HUES48 (cell line): ENCODE results near the gene MLLT10.

Experiments used
- H3K27ac ChIP-seq: one replicate; pipeline ENCODE4 v1.7.0; 2013; ENCODE audit warnings: low read depth, low read length, inconsistent platforms
- H3K27me3 ChIP-seq: 2 replicates; pipeline ENCODE4 v1.6.1; 2013; ENCODE audit warnings: mild to moderate bottlenecking, low read length; ENCODE audit not compliant: control insufficient read depth, insufficient read depth
- H3K36me3 ChIP-seq: 2 replicates; pipeline ENCODE4 v1.6.1; 2013; ENCODE audit warnings: low read length; ENCODE audit not compliant: control insufficient read depth, insufficient read depth
- H3K4me1 ChIP-seq: 2 replicates; pipeline ENCODE4 v1.6.1; 2013; ENCODE audit warnings: mild to moderate bottlenecking, low read length; ENCODE audit not compliant: control insufficient read depth, insufficient read depth
- H3K4me3 ChIP-seq: 2 replicates; pipeline ENCODE4 v1.5.1; 2013; ENCODE audit warnings: mild to moderate bottlenecking, low read depth, low read length
- H3K9ac ChIP-seq: 2 replicates; pipeline ENCODE4 v1.6.1; 2013; ENCODE audit warnings: mild to moderate bottlenecking, low read depth, low read length, moderate library complexity
- H3K9me3 ChIP-seq: 2 replicates; pipeline ENCODE4 v1.6.1; 2013; ENCODE audit warnings: low read length; ENCODE audit not compliant: control insufficient read depth, insufficient read depth

MLLT10 gene

GRCh38 chr10:21758696-21759095, 224.7 kb downstream of the MLLT10 start:
- Histone ChIP-seq H3K9me3 (no peaks in the 10 kb centered on the region), H3K27ac (peak overlapping the region; percentile 7), H3K36me3 (no peaks in the 10 kb centered on the region), H3K4me1 (peaks cover 32% of the 10 kb centered on the region), H3K27me3 (no peaks in the 10 kb centered on the region), H3K4me3 (no peak overlapping the region), H3K9ac (no peak overlapping the region)

- Histone ChIP-seq H3K9ac (no peak overlapping the region), H3K4me3 (no peak overlapping the region), H3K27ac (no peak overlapping the region), H3K9me3 (no peaks in the 10 kb centered on the region), H3K36me3 (no peaks in the 10 kb centered on the region), H3K4me1 (peaks cover 32% of the 10 kb centered on the region), H3K27me3 (no peaks in the 10 kb centered on the region)
Measured at GRCh38 chr10:21759232-21759631, 225.2 kb downstream of the MLLT10 start.

GRCh38 chr10:21760332-21760731, 226.3 kb downstream of the MLLT10 start:
- Histone ChIP-seq H3K4me1 (peaks cover 32% of the 10 kb centered on the region), H3K9ac (no peak overlapping the region), H3K27ac (no peak overlapping the region), H3K9me3 (no peaks in the 10 kb centered on the region), H3K4me3 (no peak overlapping the region), H3K27me3 (no peaks in the 10 kb centered on the region), H3K36me3 (no peaks in the 10 kb centered on the region)

- Histone ChIP-seq H3K27me3 (no peaks in the 10 kb centered on the region), H3K4me3 (no peak overlapping the region), H3K27ac (no peak overlapping the region)
Measured at GRCh38 chr10:21764466-21765189, 230.6 kb downstream of the MLLT10 start.

GRCh38 chr10:21769041-21769440, 235.0 kb downstream of the MLLT10 start:
- Histone ChIP-seq H3K9ac (no peak overlapping the region), H3K36me3 (no peaks in the 10 kb centered on the region), H3K27me3 (no peaks in the 10 kb centered on the region), H3K9me3 (no peaks in the 10 kb centered on the region), H3K4me1 (no peaks in the 10 kb centered on the region), H3K27ac (no peak overlapping the region), H3K4me3 (no peak overlapping the region)

More at GRCh38 chr10:21764466-21765189, 230.6 kb downstream of the MLLT10 start:
- Histone ChIP-seq H3K36me3 (no peaks in the 10 kb centered on the region), H3K9me3 (no peaks in the 10 kb centered on the region), H3K9ac (no peak overlapping the region), H3K4me1 (no peaks in the 10 kb centered on the region)

GRCh38 chr10:21771219-21771618, 237.2 kb downstream of the MLLT10 start:
- Histone ChIP-seq H3K4me3 (no peak overlapping the region), H3K4me1 (no peaks in the 10 kb centered on the region), H3K27ac (no peak overlapping the region), H3K9me3 (no peaks in the 10 kb centered on the region), H3K36me3 (no peaks in the 10 kb centered on the region), H3K9ac (no peak overlapping the region), H3K27me3 (no peaks in the 10 kb centered on the region)

- Histone ChIP-seq H3K9me3 (peaks cover 5% of the 10 kb centered on the region; the same call in 1 of the 2 replicates), H3K27me3 (no peaks in the 10 kb centered on the region), H3K4me3 (no peak overlapping the region), H3K36me3 (no peaks in the 10 kb centered on the region), H3K4me1 (no peaks in the 10 kb centered on the region), H3K9ac (no peak overlapping the region), H3K27ac (no peak overlapping the region)
Measured at GRCh38 chr10:21776883-21777282, 242.9 kb downstream of the MLLT10 start.

GRCh38 chr10:21791276-21791675, 257.2 kb downstream of the MLLT10 start:
- no peaks in the 10 kb centered on the region for H3K36me3 ChIP-seq
- H3K9me3 ChIP-seq = no peaks in the 10 kb centered on the region
- H3K9ac ChIP-seq = no peak overlapping the region
- H3K27ac ChIP-seq = no peak overlapping the region
- H3K4me3 ChIP-seq = no peak overlapping the region
- no peaks in the 10 kb centered on the region for H3K4me1 ChIP-seq
- no peaks in the 10 kb centered on the region for H3K27me3 ChIP-seq
